Stimulated activated CD8-positive, alpha-beta memory T cell treated with anti-CD3 and anti-CD28 coated beads, Interleukin-4, amount 100 ng/mL, for 48 hours (primary cell): ENCODE results near the gene CDK3.
"Not testable (repeated sequence)": the region's sequence is repeated elsewhere in the genome, so short reads cannot be mapped to it uniquely, and the experiment has no call there.

Experiments used
- DNase-seq: peaks from one replicate; pipeline ENCODE4 v3.0.0-alpha.2; 2020

The CDK3 gene

DNA sequence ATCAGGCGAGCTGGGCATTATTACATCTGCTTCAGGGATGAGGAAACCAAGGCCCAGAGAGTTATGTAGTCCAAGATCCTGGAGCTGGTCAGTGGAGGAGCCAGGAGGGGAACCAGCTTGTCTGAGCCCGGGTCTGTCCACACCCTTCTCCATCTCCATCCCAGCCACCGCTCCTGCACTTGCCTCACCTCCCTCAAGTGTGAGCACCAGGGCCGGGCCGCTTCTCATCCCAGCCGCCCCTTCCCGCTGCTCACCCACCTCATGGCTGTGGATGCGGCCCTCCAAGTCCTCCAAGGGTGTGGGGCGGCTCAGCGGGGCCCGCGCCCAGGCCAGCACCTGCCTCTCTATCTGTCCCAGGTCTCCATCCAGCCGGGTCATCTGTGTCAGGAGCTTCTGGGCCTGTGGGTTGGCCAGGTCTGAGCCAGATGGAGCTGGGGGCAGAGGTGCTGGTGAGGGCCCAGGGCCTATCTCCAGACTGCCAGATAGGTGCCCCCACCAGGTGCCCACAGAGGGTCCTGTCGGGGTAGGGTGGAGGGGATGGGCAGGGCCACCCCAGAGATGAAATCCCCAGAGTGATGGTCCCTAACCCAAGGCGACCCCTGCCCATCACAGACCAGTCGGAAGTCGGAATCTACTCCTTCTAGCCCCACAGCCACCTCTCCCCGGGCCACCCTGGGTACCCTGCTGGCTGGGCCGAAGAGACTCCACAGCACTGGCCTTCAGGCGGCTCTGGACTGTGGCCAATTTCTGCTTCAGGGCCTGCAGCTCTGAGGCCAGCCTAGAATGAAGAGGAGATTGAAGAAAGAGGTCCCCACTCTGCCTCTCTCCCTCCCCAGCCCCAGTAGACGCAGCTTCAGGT is 17.1 kb downstream of the CDK3 start:
- DNase-seq: no peak

- no peak for DNase-seq
Measured at GRCh38 chr17:76018340-76018680, 17.7 kb downstream of the CDK3 start.

DNA sequence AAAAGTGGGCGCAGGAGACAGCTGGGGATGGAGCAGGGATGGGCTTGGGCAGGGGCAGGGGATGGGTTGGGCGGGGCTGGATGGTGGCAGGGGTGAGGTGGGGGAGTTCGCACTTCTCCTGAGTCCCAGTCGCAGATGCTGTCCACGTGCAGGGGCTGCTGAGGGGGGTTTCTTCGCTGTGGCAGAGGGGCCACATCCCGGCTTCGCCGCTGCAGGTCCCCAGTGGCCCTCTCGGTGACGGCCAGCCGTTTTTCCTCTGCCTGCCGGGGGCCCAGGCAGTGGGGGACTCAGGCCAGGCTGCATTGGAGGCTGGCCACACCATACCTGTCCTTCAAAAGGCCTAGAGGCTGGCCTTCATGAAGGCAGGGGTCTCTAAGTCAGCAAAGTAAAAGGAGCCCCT is 18.1 kb downstream of the CDK3 start:
- no peak for DNase-seq

- DNase-seq: no peak
Measured at GRCh38 chr17:76019833-76020467, 19.3 kb downstream of the CDK3 start.

- no peak for DNase-seq
Measured at GRCh38 chr17:76022285-76022684, 21.6 kb downstream of the CDK3 start.

DNA sequence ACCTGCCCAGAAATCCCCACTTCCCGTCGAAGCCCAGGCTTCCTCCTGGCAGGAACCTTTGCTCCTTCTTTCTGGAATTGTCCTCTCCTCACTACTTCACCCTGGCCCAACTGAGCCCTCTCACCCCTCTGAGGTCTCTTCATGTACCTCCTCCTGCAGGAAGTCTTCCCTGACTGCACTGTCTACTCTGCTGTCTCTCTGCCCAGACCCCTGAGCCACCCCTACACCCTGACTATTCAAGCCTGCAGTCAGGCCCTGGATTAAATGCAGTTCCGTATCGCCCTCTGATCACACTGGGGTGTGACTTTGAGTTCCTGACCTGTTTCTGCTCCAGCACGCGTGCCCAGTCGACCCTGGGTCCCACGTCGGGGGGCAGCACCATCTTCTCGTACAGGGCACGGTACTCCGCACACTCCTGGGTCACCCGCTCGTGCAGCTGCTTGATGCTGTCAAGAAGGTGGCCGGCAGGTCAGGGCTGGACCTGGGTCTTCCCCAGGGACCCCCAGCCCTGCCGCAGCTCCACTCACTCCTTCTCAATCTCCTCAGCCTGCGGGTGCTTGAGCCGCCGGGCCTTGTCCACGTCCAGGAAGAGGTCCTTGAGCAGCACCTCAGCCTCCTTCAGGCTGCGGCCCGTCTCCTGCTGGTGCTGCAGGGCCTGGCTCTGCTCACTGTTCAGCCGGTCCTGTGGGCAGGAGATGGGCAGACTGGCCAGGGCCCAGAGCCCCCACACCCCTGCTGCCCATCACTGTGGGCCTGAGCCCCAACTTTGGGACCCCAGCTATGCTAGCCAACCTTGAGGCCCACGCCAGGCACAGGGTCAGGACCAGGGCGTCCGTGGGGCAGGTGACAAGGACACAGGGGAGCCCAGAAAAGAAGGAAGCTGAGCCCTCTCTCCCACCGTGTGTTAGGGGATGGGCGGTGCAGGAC is 22.6 kb downstream of the CDK3 start:
- no peak for DNase-seq

GRCh38 chr17:76023900-76024237 is 23.2 kb downstream of the CDK3 start:
- no peak for DNase-seq

DNA sequence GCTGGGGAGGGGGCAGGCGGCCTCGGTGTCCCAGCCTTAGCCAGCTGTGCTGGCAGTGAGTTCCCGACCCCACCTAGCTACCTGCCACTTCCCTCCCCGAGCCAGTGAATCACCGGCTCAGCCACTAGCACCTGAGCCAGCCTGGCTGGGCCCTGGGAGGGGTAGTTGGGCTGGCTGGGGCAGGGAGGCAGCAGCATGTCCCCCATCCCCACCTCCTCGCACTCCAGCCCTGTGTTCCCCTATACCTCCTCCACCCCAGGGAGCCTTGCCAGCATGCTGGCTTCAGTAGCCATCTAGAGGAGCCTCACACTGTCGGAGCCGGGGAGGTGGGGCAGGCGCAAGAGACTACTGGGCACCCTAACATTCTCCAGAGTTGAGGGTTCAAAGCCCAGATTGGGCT is 23.7 kb downstream of the CDK3 start:
- no peak for DNase-seq

GRCh38 chr17:76025294-76025693 is 24.6 kb downstream of the CDK3 start:
- no peak for DNase-seq

DNA sequence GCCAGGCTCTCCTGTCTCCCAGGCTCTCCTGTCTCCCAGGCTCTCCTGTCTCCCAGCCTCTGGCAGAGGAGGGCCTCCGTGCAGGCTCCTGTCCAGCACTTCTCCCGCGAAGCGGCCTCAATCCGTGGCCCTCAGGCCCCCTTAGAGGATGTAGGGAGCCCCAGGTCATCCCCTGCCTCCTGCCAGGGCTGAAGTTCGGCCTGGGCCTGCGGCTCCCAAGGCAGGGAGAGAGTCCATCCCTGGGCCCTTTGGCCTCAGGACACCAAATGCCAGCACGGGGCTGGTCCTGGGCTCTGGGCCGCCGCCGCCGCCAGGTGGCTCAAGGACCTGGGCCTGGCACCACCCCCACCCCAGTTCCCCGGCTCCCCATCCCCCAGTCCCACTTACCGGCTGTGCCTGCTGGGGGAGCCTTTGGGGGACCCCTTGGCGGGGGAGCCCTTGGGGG is 26.1 kb downstream of the CDK3 start:
- no peak for DNase-seq

- no peak for DNase-seq
Measured at GRCh38 chr17:76027159-76027839, 26.6 kb downstream of the CDK3 start, which contains the start of gene EVPL. Gene EVPL (minus strand): TSS chr17:76027306. CDS start chr17:76027198, 108 bp downstream.

GRCh38 chr17:76032073-76032779 is 31.6 kb downstream of the CDK3 start:
- no peak for DNase-seq

GRCh38 chr17:76032780-76033108 is 32.1 kb downstream of the CDK3 start:
- DNase-seq: no peak

DNA sequence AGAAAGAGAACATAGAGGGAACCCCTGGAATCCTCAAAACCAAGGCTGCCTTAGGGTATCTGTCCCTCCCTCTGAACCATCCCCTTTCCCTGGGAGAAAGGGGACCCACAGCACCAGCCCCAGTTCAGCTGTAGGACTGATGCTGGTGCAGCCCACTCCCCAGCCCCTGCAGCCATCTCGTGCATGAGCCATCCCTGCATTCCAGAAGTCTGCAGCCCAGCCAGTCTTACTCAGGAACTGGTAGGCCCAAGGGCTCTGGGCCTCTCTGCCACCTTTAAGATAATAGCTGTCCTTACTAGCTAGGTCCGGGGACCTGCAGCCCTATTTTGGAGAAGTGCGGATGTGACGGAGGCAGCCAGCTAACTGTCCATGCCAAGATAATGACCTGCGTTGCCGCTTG is 32.5 kb downstream of the CDK3 start:
- DNase-seq: no peak

- no peak for DNase-seq
Measured at GRCh38 chr17:76034428-76035350, 34.0 kb downstream of the CDK3 start.

- DNase-seq: no peak
Measured at GRCh38 chr17:76036497-76037261, 36.0 kb downstream of the CDK3 start.

GRCh38 chr17:76038050-76038449 is 37.4 kb downstream of the CDK3 start:
- no peak for DNase-seq

DNA sequence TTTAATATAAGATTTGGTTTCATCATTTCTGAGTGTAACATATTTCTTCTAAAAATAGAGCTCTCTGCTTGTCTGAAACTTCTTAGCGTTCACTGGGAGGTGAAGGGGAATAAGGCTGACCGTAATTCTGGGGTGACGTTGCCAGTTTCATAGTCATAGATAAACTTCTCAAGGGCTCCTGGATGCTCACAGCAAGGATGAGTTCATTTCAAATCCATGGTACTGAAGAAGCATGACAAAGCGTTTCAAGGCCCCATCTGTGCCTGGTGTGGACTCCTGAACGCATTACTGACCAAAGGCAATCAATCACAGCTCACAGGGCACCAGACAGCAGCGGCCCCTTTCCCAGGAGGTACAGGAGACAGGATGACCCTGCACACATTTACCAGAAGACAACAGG is 38.5 kb downstream of the CDK3 start:
- DNase-seq: no peak

DNA sequence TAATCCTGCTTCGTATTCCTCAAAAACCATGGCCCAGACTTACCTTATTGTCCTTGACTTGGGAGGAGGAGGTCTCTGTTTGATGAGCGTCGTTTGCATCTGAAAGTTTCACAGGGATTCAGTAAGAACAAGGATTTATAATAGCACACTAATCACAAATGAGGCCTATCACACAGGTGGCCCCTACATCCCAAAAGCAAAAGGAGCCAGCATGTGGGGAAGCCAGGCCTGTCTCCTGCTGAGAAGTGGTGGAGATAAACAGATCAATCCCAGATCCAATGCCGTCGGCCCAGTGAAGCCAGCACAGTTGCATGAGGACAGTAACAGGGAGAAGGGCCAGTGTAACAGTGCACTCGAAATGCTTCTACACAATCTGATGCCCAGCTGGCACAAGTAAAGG is 39.7 kb downstream of the CDK3 start:
- DNase-seq: no peak

DNA sequence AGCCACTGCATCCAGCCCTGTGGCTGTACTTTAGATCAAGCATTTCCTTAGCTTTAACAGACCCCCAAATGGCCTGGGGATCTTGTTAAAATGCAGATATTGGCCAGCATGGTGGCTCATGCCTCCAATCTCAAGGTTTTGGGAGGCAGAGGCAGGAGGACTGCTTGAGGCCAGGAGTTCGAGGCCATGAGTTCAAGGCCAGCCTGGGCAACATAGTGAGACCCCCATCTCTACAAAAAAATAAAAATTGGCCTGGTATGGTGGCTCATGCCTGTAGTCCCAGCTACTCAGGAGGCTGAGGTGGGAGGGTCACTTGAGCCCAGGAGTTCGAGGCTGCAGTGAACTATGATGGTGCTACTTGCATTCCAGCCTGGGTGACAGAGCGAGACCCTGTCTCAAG is 42.2 kb downstream of the CDK3 start:
- not testable (repeated sequence) for DNase-seq
